Fibroblast of skin of abdomen (primary cell): ENCODE data around the gene NEMP2.

Experiments
- DNase-seq: peaks from one replicate; pipeline ENCODE4 v3.0.0-alpha.2; 2013

The NEMP2 gene

DNA sequence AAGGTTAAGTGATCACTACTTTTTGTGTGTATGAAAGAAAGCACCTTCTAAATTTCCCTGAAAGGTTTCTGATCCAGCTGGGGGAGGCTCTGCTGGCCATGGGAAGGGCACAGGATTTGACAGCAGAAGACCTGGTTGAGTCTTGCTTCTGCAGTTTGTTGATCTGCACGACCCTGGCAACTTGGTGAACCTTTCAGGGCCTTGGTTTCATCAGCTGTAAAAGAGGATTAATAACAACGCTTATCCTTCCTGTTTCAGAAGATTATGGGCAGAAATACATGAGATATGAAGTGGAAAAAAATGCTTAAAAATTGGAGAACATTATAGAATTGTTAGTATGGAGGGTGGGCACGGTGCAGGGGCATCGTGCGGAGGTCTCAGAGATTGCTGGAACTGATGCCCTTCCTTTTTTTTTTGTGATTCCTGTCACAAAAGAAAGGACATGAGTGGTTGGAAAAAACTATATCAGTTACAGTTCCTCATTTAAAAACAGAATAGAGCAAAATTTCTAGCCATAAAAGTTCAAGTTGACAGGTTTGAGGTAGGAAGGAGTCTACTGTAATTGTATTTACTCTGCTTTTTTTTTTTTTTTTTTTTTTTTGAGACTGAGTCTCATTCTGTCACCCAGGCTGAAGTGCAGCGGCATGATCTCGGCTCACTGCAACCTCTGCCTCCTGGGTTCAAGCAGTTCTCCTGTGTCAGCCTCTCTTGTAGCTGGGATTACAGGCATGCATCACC, 79.0 kb downstream of the NEMP2 start:
- DNase-seq, result no peak

DNA sequence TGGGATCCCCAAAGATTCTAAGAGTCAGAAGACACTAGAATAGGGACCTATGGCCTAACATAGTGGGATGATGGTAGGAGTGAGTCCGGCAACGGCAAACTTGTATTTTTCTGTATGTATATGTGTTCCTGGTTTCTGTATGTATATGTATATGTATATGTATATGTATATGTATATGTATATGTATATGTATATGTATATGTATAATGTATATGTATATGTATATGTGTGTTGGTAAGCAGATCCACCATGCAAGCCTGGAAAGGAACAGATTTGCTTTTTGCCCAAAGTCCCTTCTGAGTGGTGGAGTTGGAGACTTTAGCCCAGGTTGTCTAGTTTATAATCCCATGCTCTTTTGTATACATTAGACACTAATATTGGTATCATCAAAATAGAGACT, 79.7 kb downstream of the NEMP2 start:
- no peak for DNase-seq
